Measurements from ENCODE around the gene MKNK1.

The MKNK1 gene

DNA sequence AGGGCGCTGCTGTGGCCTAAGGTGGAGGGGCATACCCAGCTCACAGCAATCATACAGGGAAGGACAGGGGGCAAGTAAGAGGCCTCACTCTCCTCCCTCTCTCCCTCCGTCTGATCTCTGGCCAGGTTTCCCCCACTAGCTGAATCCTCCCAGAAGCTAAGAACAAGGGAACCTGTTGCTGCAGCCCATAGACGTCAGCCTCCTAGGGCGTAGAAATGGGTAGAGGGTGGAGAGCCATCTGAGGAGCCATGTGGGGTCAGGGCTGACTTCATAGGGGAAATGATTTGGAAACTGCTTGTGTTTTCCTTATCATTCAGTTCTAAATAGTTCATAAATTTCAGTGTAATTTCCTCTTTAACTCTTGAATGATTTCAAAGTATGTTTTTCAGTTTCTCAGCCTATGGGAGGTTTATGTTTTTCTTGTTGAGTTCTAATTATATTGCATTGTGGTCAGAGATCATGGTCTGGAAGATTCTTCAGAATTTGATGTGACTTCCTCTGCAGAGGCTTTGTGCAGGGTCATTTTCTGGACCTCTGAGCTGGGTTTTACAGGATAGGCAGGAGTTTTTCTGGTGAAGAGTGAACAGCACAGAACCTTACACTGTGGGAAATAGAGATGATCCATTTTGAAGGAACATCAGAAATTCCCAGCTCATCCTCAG, 14.8 kb upstream of the MKNK1 start:
- no peak for FAIRE-seq

DNA sequence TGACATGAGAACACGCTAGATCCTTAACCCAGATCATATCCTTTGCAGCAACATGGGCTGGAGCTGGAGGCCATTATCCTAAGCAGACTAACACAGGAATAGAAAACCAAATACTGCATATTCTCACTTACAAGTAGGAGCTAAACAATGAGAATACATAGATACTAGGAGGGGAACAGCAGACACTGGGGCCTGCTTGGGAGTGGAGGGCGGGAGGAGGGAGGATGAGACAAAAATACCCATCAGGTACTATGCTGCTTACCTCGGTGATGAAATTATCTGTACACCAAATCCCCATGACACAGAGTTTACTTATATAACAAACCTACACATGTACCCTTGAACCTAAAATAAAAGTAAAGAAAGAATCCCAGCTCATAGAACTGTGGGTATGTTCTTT, 13.8 kb upstream of the MKNK1 start:
- no peak for FAIRE-seq

DNA sequence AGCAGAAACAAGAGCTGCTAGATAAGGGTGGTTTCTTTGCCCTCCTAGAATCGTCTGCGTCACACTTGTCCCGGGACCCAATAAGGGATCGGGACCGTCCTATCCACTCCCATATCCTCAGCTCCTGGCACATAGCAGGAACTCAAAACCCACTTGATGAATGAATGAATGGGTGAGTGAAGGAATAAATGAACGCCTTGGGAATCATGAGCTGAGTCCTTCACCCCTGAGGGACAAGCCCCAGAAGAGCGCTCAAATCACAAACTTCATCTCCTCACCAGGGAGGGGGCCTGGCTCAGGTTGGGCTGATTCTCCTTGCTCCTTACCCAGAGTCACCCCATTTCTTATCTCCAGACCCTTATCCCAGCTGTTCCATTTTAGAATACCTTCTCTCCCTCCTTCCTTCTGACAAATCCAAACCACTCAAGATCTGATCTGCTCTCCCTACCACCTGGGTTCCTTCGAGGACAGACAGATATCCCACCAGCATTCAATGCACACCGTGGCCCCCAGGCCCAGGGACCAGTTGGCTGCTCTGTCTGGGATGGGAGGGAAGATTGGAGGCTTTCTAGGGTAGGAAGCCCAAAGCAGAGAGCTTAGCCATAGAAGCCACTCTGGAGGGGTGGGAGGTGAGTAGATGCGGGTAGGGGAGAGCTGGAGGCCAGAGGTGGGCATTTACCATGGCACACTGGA, 13.2 kb upstream of the MKNK1 start:
- no peak for FAIRE-seq

DNA sequence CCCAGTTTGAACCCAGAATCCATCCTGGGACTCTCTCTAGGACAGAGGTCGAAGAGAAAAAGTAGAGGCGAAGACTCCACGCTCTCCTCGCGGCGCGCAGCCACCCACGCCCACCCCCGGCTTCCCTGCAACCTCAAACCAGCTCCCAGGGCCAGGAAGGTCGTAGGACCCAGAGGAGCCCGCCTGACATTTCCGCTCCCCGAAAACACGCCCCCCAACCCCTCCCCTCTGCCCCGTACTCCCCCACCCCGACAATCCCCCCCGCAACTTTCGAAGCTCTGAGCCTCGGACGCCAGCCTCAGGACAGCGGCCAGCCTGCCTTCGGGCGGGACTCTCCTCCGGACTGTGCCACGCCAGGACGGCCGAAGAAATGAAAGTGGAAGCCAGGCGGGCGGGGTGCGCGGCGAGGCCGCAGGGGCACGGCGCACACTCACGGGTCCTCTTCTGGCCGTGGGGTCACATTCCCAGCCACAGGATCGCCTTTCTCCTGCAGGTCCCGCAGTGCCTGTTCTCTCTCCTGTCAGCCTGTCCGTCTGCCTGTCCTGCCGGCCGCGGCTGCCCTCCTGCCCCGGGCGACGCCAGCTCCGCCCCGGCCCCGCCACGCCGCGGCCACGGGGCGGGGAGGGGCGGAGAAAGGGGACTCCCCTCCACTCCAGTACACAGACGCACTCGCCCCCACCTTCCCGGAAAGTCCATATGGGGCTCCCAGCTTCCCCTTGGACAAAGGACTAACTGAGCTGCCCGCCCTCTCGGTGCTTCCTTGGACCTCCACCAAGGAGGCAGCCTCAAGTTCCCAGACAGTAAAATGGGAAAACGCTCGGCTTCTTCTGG, 12.4 kb upstream of the MKNK1 start, which contains the start of gene MOB3C:
TSS of gene MOB3C (minus strand) at position 535 of the 831 bp plus-strand sequence. CDS start 3,490 bp downstream, outside the sequence.
- FAIRE-seq = no peak

DNA sequence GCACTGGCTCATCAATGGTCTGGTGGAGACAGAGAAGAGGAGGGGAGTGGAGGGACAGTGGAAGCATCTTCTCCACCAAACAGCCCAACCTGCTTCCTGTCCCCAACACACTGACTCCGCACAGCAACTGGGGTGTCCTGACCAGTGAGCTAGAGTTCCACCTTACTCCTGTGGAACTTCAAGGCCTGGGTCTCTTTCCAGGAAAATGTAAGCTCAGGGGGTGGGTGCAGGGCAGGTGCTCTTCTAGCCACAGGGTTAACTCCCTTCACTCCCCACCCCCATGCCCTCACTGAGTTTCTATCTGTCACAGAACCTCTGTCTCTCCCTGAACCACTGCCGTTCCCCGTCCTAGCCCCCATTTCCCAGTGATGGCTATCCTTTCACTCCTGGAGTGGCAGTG, 11.7 kb upstream of the MKNK1 start:
- no peak for FAIRE-seq

DNA sequence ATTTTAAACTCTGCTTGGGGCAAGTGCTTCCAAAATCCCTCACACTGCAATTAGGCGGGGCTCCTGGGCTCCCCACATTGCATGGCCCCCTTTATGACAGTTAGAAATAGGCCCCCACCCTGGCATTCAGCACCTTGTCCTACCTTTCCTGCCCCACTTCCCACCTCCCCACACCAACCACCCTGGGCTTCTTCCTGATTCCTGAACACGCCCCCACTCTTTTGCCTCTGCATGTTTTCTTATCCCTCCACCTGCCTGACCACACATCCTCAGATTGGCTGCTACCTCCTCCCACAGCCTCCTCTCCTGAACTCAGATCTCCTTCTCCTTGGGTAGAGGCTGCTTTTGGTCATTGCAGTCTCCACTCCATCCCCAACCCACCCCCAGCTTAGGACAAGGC, 11.0 kb upstream of the MKNK1 start:
- no peak for FAIRE-seq

DNA sequence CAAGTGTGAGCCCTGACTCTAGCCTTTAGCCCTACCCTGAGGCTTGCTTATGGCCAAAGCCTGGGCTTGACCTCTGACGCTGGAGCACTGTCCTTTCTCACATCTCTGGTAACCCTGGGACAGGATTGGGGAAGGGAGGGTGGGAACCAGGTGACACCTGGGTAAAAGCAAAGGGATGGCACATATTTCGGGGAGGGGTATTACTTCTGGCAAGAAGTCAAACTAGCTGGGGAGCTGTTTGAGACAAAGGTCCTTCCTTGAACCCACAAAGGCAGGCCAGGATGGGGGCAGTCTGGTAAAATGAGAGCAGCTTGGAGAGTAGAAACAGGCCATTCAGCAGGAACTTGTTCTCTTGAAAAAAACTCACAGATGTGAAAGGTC, 10.5 kb upstream of the MKNK1 start:
- no peak for FAIRE-seq

DNA sequence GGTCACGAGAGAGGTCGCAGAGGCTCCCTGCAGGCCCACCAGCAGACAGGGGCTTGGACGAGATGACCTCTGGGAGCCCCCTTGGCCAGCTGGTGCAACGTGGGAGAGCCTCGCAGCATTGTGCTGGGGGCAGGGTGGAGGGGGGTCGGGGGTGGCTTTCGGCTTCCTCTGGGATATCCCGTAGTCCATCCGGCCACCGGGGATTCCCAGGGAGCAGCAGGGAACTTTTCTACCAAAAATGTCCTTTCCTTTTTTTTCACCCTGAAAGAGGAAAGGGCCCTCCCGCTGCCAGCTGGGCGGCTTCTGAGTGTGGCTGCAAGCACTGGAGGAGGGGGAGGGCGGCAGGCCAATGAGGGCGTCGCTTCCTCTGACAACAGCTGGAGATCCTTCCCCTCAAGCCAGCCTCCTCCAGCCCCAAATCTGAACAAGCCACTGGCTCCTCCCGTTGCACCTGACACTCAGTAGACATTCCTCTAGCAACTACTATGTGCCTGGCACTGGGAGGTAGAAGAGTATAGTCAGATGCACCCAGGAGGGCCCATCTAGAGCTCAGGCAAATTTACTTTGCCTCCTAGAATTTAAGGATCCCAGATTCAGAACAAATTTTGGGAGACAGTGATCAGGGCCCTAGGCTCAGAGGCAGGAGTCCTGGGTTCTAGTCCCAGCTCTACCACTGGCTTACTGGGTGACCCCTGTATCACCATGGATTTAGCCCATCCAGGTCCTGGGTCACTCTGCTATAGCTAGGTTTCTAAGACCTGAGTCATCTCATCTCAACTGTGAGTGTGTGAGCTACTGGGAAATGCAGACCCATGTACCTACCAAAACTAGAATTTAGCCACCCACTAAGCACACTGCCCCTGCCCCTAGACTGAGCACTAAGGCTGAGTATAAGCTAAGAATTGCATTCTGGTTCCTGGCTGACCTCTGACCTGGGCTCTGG, 9.9 kb upstream of the MKNK1 start:
- FAIRE-seq = no peak

DNA sequence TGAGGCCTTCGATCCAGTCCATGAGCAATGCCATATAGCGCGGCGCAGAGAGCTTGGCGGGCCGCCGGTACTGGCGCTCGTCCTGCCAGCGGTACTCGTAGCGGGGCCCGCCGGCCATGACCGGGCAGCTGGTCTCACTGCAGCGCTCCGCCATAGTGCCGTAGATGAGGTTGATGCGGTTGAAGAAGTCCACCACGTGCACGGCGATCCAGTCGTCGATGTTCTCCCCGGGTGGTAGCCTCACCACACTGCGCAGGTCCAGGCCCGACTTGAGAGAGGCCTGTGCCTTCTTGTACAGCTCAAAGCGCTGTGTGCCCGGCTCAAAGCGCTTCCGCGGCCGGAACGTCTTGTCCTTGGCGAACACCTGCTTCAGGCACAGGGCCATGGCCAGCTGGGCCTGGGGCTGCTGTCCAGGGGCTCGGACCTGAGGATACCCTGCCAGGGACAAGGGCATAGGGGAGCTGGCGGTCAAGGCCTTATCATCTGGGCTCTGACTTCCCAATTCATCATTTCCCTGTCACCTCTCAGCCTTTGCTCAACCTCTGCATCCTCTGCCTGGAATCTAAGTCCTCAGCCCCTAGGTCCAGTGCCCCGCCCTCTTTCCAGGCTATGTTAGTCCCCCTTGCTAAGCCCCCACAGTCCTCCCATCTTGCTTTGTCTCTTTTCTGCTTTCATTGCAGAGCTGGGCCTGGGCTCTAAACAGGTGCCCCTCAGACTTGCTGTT, 9.0 kb upstream of the MKNK1 start:
- FAIRE-seq = no peak

DNA sequence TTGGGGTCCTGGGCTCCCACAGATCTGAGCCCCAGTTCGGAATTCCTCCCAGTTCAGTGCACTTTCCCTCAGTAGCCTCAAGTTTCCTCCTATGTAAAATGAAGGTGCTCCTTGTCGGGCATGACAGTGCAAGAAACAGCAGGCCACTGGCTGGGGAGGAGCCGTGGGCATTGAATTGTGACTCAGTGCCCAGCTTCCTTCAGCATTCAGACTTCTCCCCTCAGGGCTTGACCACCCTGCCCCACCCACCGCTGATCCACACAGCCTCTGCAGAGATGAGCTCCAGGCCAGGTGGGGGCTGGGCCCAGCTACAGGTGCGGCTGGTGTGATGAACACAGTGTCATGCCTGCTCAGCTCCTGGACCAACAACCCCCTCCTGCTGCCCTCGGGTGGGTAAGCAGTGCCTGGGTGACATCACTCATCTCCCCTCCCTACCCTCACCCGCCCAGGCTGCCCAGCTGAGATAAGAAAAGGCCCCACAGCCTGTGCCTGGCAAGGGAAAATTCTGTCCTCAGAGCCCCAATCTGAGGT, 7.7 kb upstream of the MKNK1 start:
- FAIRE-seq = no peak

DNA sequence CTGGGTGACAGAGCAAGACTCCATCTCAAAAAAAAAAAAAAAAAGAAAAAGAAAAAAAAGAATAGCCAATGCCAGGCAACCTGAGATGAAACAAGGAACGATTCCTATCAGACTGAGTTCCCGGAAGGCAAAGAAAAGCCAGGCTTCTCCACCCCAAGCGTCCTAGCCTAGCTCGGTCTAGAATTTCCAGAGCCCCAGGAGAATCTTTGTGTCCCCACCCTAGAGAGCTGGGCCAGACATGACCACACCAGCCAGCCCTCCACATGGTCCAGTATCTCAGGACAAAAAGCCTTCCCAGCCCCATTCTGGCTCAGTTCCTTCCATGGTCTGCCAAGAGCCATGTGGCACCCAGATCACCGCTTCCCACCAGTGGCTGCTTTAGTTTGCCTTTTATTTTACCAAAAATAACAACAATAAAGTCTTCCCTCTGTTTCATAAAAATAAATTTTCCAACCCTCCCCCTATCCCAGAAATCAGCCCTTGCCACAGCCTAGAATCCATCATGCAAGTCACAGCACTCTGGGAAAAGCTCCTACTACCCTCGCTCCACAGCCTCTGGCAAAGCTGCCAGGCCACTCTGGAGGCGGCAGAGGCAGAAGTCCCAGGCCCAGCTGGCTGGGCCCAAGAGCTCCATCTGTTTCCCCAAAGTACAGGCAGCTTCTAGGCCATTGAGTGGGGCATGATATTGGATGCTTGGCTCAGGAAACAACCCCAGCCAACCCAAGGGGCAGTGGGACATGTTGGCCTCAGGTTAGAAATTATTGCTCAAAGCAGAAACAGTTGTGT, 3.5 kb upstream of the MKNK1 start:
- FAIRE-seq = no peak

DNA sequence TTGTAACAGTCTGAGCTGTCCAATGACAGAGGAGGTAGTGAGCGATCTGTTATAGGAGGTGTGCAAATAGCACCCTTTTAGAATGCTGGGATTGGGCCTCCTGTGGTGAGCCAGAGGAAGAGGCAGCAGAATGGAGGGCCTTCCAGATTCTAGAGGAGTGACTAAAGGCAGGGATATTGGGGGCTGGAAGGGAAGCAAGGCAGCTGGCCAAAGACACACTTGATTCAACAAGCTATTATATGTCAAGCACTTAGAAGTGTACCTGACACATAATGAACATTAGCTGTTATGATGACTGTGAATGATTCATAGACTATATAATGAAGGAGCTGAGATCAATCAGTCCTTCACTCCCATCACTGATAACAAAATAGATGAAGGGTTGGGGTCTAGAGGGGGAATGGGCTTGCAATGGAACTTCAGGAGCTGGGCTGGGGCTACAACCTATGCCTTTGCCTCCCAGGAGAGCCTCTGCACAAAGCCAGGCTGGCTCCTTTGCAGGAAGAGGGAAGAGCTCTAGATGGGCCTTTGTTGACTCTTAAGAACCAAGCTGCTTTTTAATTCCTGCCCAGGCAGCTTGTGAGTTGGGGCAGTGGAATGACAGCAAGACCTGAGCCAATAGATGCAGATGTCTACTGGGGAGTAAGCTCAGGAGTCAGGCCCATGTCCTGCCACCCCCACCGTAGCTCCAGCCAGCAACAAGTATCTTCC, 2.3 kb upstream of the MKNK1 start:
- no peak for FAIRE-seq

DNA sequence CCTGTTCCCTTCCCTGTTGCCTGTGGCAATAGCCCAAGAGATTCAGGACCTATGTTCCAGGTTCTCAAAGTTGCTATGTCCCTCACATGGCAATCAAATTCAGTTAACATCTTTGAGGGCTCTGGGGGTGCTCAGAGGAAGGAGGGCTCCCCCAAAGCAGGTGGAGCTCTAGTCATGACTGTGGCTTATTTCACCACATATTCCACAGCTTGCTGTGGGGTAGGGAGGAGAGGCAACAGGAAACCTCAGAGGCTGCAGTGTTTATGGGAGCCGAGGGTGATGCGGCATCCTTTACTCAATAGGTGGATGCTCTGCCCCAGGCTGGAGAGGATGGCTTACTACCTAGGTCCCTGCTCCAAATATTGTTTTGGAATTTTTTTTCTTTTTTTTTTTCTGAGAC, 1.2 kb upstream of the MKNK1 start:
- no peak for FAIRE-seq

DNA sequence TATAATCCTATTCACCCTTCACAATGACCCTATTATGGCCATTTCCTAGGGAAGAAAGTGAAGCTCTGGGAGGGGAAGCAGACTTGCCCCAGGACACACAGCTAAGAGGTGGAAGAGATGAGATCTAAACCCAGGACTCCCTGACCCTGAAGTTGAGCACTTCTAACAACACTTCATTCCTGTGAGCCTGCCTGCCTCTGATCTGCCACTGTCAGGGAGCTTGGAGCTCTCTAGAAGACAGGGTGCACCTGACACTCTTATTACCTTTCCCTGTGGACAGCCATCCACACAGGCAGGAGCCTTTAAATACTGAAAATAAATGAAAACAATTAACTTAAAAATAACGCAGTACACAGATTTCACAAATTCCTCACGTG, 599 bp downstream of the MKNK1 start:
- FAIRE-seq = no peak

DNA sequence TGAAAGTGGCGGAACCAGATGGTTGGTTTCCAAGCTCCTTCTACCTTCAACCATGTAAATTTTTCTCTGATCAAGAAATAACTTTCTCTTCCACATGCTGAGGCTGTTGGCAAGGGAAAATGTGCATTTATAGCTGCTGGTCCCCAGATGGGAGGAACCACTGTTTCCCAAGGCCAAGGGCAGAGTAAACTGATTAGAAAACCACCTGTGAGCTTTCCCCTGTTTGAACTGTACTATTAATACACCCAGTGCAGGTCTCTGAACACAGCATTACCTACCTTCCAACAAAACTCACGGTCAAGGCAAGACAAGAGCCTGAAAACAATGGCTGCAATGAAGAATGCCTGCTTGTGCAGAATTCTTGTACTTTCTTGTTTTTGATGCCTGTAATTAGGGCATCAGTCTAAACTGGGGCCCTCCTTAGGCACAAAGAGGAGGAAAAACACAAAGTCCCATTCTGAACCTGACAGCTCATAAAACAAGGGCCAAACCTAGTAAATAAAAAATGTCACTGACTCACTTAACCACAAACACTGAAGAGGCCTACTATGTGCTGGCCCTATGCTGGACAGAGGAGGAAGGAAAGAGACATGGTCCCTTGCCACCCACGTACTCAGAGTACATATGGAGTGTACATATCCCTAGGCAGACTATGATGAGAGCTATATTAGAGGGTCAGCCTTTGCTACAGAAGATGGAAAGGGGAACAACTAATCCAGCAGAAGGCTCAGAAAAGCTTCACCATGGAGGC, 2.6 kb downstream of the MKNK1 start:
- FAIRE-seq = no peak

DNA sequence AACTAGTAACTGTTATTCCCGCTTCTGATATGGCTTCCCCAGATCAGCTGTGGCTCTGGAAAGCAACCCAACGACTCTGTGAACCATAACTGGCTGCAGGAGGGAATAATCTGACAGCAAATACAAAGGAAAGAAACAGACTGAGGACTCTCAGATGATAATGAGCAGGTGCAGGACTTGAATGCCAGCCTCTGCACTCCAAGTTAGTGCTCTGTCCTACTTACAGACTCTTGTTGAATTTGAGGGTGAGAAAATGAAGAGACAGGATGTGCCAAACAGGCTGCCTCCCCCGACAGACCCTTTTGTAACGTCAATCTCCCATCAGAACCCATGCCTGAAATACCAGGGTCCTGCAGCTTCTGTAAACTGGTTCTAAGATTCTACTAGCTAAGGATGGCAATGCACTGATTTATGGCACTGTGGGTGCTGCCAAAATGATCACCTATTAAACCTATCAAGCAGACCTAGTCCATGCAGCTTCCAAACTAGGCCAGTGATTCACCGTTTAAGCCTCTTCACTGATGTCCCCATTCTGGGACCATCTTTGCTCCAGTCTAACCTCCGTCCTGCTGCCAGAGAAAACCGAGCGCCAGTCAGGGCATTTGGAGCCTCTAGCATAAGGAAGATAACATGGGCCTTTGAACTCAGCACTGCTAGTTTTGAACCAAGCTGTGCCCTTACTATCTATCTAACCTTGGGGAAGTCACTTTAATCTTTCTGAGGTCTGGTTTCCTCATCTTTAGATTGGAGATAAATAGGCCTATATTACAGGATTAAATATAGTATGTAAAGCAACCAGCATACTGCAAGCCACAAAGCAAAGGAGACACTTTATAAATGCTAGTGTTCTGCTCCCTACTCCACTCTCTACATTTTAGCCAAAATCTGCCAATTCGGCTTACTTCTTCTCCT, 4.8 kb downstream of the MKNK1 start:
- FAIRE-seq = no peak

DNA sequence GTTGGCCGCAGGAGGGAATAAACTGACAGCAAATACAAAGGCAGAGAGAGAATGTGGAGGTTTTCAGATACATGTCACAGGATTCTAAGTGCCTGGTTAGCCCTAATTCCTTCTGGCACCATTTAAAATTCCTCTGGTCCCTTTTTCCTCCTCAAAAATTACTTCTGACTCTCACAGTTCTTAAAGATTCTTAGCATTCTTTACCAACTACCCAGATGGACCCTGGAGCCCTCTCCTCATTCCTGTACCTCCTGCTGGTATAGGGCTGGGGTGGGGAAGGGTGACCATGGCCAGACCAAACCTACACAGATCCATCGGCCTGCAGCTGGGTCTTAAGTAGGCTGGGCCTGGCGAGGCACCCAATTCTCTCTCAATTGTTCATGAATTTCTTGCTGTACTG, 7.2 kb downstream of the MKNK1 start:
- FAIRE-seq = no peak

DNA sequence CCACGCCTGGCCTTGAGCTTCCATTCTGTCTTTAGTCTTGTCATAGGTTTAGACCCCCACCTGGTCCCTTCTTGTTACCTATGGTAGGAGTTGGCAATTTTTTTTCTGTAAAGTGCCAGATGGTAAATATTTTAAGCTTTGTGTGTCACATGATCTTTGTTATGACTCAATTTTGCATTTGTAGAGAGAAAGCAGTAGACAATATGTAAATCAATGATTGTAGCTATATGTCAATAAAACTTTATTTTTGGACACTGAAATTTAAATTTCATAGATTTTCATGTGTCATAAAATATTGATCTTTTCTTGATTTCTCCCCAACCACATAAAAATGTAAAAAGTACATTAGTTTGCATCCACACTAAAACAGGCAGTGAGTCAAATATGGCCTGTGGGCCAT, 8.0 kb downstream of the MKNK1 start:
- no peak for FAIRE-seq
